GM18519 (cell line): ENCODE measurements around the gene LKAAEAR1.
"Not testable (repeated sequence)": the region's sequence is repeated elsewhere in the genome, so short reads cannot be mapped to it uniquely, and the experiment has no call there.

Experiments
- ATAC-seq: cut with Tn5 transposase; IDR thresholded peaks from one replicate; pipeline ENCODE4 v1.9.1; 2021; ENCODE audit warnings: mild to moderate bottlenecking, moderate library complexity; ENCODE audit not compliant: unreplicated experiment, low FRiP score

The LKAAEAR1 gene

GRCh38 chr20:64099880-64100565 is 15.8 kb upstream of the LKAAEAR1 start:
- ATAC-seq = no peak

DNA sequence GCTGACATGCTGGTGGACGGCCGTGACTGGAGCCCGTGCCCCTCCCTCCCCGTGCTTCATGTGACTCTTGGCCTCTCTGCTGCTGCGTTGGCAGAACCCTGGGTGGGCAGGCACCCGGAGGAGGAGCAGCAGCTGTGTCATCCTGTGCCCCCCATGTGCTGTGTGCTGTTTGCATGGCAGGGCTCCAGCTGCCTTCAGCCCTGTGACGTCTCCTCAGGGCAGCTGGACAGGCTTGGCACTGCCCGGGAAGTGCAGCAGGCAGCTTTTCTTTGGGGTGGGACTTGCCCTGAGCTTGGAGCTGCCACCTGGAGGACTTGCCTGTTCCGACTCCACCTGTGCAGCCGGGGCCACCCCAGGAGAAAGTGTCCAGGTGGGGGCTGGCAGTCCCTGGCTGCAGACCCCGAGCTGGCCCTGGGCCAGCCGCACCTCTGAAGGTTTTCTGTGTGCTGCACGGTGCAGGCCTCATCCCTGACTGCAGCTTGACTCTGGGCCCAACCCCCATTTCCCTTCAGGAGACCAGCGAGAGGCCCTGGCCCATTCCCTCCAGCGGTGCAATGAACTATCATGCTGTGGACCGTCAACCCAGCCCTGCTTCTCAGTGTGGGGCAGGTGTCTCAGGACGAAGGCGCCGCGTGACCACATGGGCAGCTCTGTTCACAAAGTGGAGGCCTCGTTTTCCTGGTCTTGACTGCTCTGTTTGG is 15.0 kb upstream of the LKAAEAR1 start:
- ATAC-seq = no peak

GRCh38 chr20:64098471-64099013 is 14.3 kb upstream of the LKAAEAR1 start:
- ATAC-seq = no peak

DNA sequence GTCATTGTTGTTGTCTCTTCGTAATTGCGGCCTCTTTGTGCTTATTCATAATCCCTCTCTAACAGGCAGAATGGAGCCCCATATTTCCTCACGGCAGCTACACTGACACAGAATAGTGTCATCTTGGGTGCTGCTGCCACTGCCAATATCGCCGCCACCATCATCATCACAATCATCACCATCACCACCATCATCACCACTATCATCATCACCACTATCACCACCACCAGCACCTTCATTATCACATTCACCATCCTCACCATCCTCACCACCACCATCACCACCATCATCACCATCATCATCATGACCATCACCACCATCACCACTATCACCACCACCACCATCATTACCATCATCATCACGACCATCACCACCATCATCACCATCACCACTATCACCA is 12.3 kb upstream of the LKAAEAR1 start:
- no peak for ATAC-seq

DNA sequence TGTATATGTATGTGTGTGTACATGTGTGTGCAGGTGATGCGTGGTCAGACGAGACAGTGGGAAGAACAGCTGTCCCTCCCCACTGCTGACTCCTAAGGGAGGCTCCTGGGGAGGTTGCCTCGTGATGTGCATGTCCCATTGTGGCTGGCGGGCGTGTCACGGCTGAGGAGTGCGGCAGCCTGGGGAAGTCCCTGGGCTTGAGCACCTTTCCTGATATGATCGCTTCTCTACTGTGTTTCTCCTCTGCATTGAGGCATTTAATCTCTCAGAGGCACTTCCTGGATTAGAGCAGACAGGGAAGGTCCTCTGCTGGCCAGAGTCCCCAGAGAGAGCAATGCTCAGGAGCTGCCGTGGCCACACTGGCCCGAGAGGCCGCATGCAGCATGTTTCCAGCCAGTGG is 11.7 kb upstream of the LKAAEAR1 start:
- ATAC-seq = no peak

DNA sequence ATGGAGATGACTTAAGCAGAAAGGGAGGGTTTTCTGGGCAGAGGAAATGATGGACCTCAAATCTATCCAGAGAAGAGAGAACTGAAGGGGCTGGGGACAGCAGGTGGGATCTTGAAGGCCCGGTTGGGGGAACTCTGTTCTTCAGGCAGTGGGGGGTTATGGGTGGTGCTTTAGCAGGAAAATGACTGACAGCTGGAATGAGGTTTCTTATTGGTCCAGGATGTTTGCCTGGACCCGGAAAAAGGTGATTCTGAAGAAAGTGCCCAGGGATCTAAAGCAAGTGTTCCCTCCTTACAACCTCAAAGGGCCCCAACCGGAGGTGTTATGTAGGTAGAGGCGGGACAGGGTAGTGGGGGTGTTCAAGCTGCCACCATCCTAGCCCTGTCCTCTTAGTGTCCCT is 11.3 kb upstream of the LKAAEAR1 start:
- ATAC-seq = no peak

DNA sequence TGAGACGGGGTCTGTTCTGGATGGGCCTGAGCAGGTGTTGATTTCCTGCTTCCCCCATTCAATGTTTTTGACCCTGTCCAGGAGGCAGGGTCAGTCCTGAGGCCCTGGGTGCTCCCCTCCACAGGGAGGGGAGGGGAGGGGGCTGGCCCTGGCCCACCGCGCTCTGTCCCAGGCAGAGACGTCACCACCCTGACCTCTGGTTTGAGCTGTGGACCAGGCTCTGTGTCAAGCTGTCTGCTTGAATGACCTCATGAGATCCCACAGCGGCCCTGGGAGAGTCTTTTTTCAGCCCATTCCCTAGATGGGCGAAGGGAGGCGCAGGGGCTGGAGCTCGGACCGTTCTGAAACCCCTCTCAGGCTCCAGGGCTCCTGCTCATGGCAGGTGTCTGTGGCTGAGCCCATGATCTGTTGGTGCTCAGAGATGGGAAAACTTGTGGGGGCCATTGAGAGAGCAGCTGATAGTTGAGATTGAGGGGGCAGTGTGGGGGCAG is 8.9 kb upstream of the LKAAEAR1 start:
- no peak for ATAC-seq

GRCh38 chr20:64092258-64093012 is 8.2 kb upstream of the LKAAEAR1 start:
- ATAC-seq = no peak

GRCh38 chr20:64091770-64092169 is 7.6 kb upstream of the LKAAEAR1 start:
- no peak for ATAC-seq

DNA sequence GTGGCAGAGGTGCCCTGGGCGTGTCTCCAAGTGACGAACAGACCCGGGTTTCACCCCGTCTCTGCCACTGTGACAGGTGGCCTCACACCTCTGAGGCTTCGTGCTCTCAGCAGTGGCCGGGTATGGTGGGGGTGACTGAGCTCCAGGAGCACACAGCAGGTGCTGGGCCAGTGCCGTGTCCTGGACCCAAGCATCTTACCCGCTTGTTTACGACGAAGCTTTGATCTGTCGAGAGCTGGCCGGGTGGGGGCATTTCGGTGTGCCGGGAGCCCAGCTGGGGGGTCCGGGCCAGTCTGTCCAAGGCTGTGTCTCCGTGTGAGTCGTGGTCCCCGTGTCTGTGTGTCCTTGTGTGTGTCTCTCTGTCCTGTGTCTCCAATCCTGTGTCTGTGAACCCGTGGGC is 7.1 kb upstream of the LKAAEAR1 start:
- no peak for ATAC-seq

- ATAC-seq = no peak
Observed at GRCh38 chr20:64090165-64090564, 6.0 kb upstream of the LKAAEAR1 start.

GRCh38 chr20:64088586-64088985 is 4.4 kb upstream of the LKAAEAR1 start:
- ATAC-seq = not testable (repeated sequence)

- not testable (repeated sequence) for ATAC-seq
Observed at GRCh38 chr20:64087226-64087825, 3.1 kb upstream of the LKAAEAR1 start.

DNA sequence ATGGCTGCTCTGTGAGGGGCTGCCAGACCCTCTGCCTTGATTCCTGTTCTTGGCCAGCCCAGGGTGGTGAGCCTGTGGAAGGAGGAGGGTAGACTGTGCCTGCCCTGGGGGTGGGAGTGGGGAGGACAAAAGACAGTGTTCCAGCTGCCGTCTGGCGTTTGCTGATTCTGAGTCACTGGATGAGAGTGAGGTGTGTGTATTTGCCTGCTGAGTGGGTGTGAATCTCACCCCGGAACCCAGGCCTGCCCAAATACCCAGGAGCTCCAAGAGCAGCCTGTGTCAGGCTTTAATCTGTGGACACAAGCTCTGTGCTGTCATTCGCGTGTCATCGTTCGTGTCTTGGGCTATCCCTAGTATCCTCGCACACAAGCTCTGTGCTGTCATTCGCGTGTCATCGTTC is 2.6 kb upstream of the LKAAEAR1 start:
- ATAC-seq = no peak

- no peak for ATAC-seq
Observed at GRCh38 chr20:64084685-64085152, 521 bp upstream of the LKAAEAR1 start.

GRCh38 chr20:64083378-64083803 is 807 bp downstream of the LKAAEAR1 start:
- ATAC-seq = no peak

DNA sequence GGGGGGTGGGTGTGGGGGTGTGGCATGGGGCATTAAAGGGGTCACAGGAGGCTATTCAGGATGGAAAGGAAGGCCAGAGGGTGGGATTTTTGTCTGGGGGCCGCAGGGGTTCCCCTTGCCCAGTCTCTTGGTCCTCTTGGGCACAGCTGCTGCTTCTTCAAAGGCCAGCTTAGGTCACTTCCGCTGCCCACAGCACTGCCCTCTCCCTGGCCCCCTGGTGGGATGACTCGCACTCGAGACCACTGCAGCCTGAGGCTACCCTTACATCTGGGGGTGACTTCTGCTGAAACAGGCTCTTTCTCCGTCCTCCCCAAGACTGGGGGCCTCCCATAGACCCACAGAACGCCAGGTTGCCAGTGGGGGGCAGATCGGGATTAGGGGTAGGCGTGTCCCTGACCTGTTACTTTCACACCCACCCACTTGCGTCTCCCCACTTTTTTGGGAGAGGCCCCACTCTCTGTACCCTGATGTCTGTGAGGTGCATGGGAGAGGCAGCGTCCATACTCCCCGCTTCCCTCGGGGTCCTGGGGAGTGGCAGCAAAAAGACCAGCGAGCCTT is 1.3 kb downstream of the LKAAEAR1 start:
- ATAC-seq = no peak

DNA sequence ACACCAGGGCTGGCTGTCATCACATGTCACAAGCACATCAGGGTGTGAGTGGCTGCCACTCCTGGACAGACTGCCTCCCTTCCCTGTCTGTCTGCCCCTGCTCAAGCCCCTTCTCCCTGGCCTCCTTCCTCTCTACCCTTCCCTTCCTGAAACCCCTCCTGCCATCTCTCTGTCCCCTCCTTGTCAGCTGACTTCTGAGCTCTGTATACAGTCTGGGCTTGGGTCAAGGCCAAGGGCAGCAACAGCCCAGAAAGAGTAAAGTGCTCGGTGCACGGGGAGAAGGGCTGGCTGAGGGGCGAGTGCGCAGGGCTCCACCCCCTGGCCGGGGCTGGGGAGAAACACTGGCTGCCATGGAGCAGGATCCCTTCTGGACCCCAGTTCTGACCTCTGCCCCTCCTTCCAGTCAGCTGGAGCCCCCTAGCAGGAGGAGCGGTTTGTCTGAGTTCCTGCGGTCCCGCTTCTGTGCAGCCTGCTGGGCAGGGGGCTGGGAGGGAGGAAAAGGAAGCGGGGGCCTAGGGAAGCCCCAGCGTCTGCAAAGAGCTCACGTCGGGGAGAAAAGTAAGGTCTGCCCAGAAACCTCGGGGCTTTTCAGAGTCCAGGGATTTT is 2.0 kb downstream of the LKAAEAR1 start:
- ATAC-seq = no peak

DNA sequence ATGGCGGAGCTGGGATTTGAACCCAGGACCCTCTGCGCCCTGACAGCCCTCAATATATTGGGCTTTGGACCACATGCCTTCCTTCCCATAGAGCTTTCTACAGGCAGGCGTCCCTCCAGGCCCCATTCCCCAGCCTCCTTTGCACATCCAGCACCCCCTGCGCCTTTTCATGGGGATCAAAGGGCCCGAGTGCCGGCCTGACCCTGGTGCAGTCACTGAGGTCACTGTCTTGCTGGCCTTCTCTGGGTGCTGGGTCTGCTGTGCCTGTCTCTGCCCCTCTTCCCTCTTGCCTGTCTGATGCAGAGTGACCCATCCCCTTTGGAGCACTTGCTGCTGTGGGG is 2.6 kb downstream of the LKAAEAR1 start:
- ATAC-seq = no peak
